T-helper 22 cell (primary cell): ENCODE measurements around the gene NFIC.
"Not testable (repeated sequence)": the region's sequence is repeated elsewhere in the genome, so short reads cannot be mapped to it uniquely, and the experiment has no call there.

ENCODE experiments used
- DNase-seq: peaks from one replicate; pipeline ENCODE4 v3.0.0-alpha.2; 2020; ENCODE audit warnings: low read depth

Gene NFIC

GRCh38 chr19:3423183-3423829 lies 56.9 kb downstream of the NFIC start:
- no peak for DNase-seq

- no peak for DNase-seq
Measured at GRCh38 chr19:3426433-3426832, 60.0 kb downstream of the NFIC start.

GRCh38 chr19:3430366-3430680 lies 63.9 kb downstream of the NFIC start:
- not testable (repeated sequence) for DNase-seq

- no peak for DNase-seq
Measured at GRCh38 chr19:3431760-3432397, 65.5 kb downstream of the NFIC start.

GRCh38 chr19:3433313-3433712 lies 66.9 kb downstream of the NFIC start:
- no peak for DNase-seq

- no peak for DNase-seq
Measured at GRCh38 chr19:3433805-3434540, 67.6 kb downstream of the NFIC start.

GRCh38 chr19:3434630-3435553 lies 68.5 kb downstream of the NFIC start:
- peak; percentile 85 for DNase-seq

GRCh38 chr19:3440082-3440481 lies 73.7 kb downstream of the NFIC start:
- peak; percentile 13 for DNase-seq

GRCh38 chr19:3441089-3441985 lies 75.0 kb downstream of the NFIC start:
- no peak for DNase-seq

- no peak for DNase-seq
Measured at GRCh38 chr19:3441986-3442329, 75.6 kb downstream of the NFIC start.

GRCh38 chr19:3442487-3443071 lies 76.2 kb downstream of the NFIC start:
- no peak for DNase-seq

GRCh38 chr19:3443840-3444694 lies 77.7 kb downstream of the NFIC start:
- no peak for DNase-seq

GRCh38 chr19:3444695-3445234 lies 78.4 kb downstream of the NFIC start:
- no peak for DNase-seq

GRCh38 chr19:3446657-3447056 lies 80.3 kb downstream of the NFIC start:
- not testable (repeated sequence) for DNase-seq

GRCh38 chr19:3448616-3449334 lies 82.4 kb downstream of the NFIC start:
- no peak for DNase-seq

- DNase-seq = no peak
Measured at GRCh38 chr19:3450796-3451411, 84.5 kb downstream of the NFIC start.

GRCh38 chr19:3451451-3451866 lies 85.1 kb downstream of the NFIC start:
- no peak for DNase-seq

GRCh38 chr19:3452171-3452941 lies 86.0 kb downstream of the NFIC start:
- no peak for DNase-seq
